B cell (primary cell): ENCODE data around the gene MS4A2. TPM values are rescaled to one million over a fixed set of nuclear protein-coding genes. Genes with fewer than 3 reads are reported as not detected.

Source experiments
- ATAC-seq: fragments of 200-7000 bp; cut with Tn5 transposase; one replicate; pipeline ENCODE4 v1.10.0; 2021; ENCODE audit warnings: low read depth, mild to moderate bottlenecking, moderate number of reproducible peaks, moderate library complexity
- CTCF ChIA-PET: fragments of 350-600 bp; sonication (Branson Sonifier 250); formaldehyde crosslinking; loops from one replicate; lab custom pipeline; 2021; ENCODE audit warnings: antibody characterized with exemption, inconsistent platforms; lab: Charles Lee
- POLR2A ChIA-PET: fragments of 350-600 bp; sonication (Branson Sonifier 250); formaldehyde crosslinking; loops from one replicate; lab custom pipeline; 2021; ENCODE audit warnings: antibody characterized with exemption; lab: Charles Lee
- DNase-seq: peaks from one replicate; pipeline ENCODE4 v3.0.0; 2013
- H2AFZ ChIP-seq: 2 replicates; pipeline ENCODE4 v1.6.1; 2012; ENCODE audit warnings: mild to moderate bottlenecking, low read depth, low read length; ENCODE audit not compliant: insufficient read depth, poor library complexity, severe bottlenecking
- H3K27ac ChIP-seq, 2 donors: 1 replicate in 1 of 2; 2 replicates in 1 of 2; pipeline ENCODE4 v1.5.1; 2012 to 2013; ENCODE audit warnings: low read length in 2 of 2, mild to moderate bottlenecking in 2 of 2, moderate library complexity in 1 of 2
- H3K27me3 ChIP-seq, 4 experiments: fragments of 200-600 bp in 1 of 4; sonication (generic) in 1 of 4; replicated peaks in 1 of 4; 1 replicate in 2 of 4; 2 replicates in 2 of 4; pipeline versions ENCODE4 v1.6.1 to v1.7.0; 2013 to 2016; ENCODE audit warnings: low read length in 3 of 4, mild to moderate bottlenecking in 2 of 4, mixed read lengths in 1 of 4, moderate library complexity in 1 of 4; ENCODE audit not compliant: insufficient read depth in 4 of 4, control insufficient read depth in 3 of 4; ENCODE audit errors: control extremely low read depth in 1 of 4
- H3K36me3 ChIP-seq, 2 experiments: replicated peaks in 1 of 2; 1 replicate in 1 of 2; 2 replicates in 1 of 2; pipeline versions ENCODE4 v1.6.1 to v1.7.1; 2013; ENCODE audit warnings: low read length in 1 of 2; ENCODE audit not compliant: insufficient read depth in 2 of 2, control insufficient read depth in 1 of 2; ENCODE audit errors: control extremely low read depth in 1 of 2, extremely low read depth in 1 of 2
- H3K4me1 ChIP-seq, 2 donors: fragments of 200-600 bp in 1 of 2; sonication (generic) in 1 of 2; 1 replicate in 1 of 2; 2 replicates in 1 of 2; pipeline versions ENCODE4 v1.5.1 to v1.6.1; 2013 to 2017; ENCODE audit warnings: low read length in 2 of 2; ENCODE audit not compliant: control insufficient read depth in 2 of 2, insufficient read depth in 2 of 2
- H3K4me2 ChIP-seq: replicated peaks from 2 replicates; pipeline ENCODE3; 2012; ENCODE audit warnings: mild to moderate bottlenecking, low read depth, low read length; ENCODE audit not compliant: poor library complexity, severe bottlenecking
- H3K4me3 ChIP-seq, 5 experiments: fragments of 200-600 bp in 1 of 5; sonication (generic) in 1 of 5; 1 replicate in 3 of 5; 2 replicates in 2 of 5; pipeline versions ENCODE4 v1.5.1 to v1.7.0; 2011 to 2016; ENCODE audit warnings: low read length in 4 of 5, mild to moderate bottlenecking in 4 of 5, low read depth in 2 of 5, control low read depth in 1 of 5, moderate library complexity in 1 of 5; ENCODE audit not compliant: insufficient read depth in 1 of 5; ENCODE audit errors: control extremely low read depth in 1 of 5, extremely low read depth in 1 of 5
- H3K79me2 ChIP-seq: fragments of 200-600 bp; sonication (generic); one replicate; pipeline ENCODE4 v1.6.0; 2016; ENCODE audit warnings: low read length; ENCODE audit not compliant: control insufficient read depth, insufficient read depth
- H3K9ac ChIP-seq: fragments of 200-600 bp; sonication (generic); 2 replicates; pipeline ENCODE4 v1.6.1; 2017; ENCODE audit warnings: mild to moderate bottlenecking, low read length, moderate library complexity
- H3K9me3 ChIP-seq, 3 donors: one replicate each; pipeline versions ENCODE4 v1.6.1 to v1.7.1; 2013; ENCODE audit warnings: low read length in 2 of 3; ENCODE audit not compliant: control insufficient read depth in 2 of 3, insufficient read depth in 1 of 3; ENCODE audit errors: control extremely low read depth in 1 of 3
- H4K20me1 ChIP-seq: 2 replicates; pipeline ENCODE4 v1.6.0; 2012; ENCODE audit warnings: mild to moderate bottlenecking, low read length; ENCODE audit not compliant: insufficient read depth, control insufficient read depth, poor library complexity, severe bottlenecking
- H3K27ac Mint-ChIP-seq: one replicate; pipeline ENCODE4 v1.8.0; 2021; ENCODE audit warnings: mixed read lengths
- H3K27me3 Mint-ChIP-seq: one replicate; pipeline ENCODE4 v1.8.0; 2021; ENCODE audit warnings: mixed read lengths
- H3K4me1 Mint-ChIP-seq: one replicate; pipeline ENCODE4 v1.8.0; 2021; ENCODE audit warnings: mixed read lengths
- H3K4me3 Mint-ChIP-seq: one replicate; pipeline ENCODE4 v1.8.0; 2021; ENCODE audit warnings: mixed read lengths
- H3K9me3 Mint-ChIP-seq: one replicate; pipeline ENCODE4 v1.8.0; 2022; ENCODE audit warnings: mixed read lengths; ENCODE audit not compliant: insufficient read depth
- CTCF ChIP-seq: fragments of 200-600 bp; IDR thresholded peaks from one replicate; pipeline ENCODE4 v1.8.0; 2022; ENCODE audit warnings: antibody characterized with exemption, mild to moderate bottlenecking
- EZH2 ChIP-seq: IDR thresholded peaks from 2 replicates; pipeline ENCODE4 v1.6.1; 2012; ENCODE audit warnings: borderline replicate concordance, low read depth, mild to moderate bottlenecking, moderate library complexity, low read length; ENCODE audit not compliant: insufficient read depth, poor library complexity, severe bottlenecking
- WGBS: methylation state at CpG from one replicate; pipeline ENCODE4 v1.1.5; 2013; ENCODE audit warnings: missing lambda C conversion rate; ENCODE audit not compliant: insufficient coverage; 5-methylcytosine and 5-hydroxymethylcytosine counted together
- intact Hi-C: fragments of 100-400 bp; cut with micrococcal nuclease; formaldehyde crosslinking; loops from one replicate; pipeline ENCODE4 v1.10.0; 2022
- polyA plus RNA-seq: library from polyadenylated mRNA; depleted of rRNA; stranded (reverse); fragments of >200 nt; gene quantifications from 2 replicates; pipeline ENCODE4 v1.2.3, GENCODE V29; 2012
- total RNA-seq, 2 donors: library from RNA; stranded (reverse); fragments of 120-200 nt in 1 of 2; gene quantifications; 1 replicate in 1 of 2; 2 replicates in 1 of 2; pipeline versions ENCODE4 v1.2.3 to v1.2.4, GENCODE V29; 2013 to 2022

The MS4A2 gene
- total and polyA plus RNA-seq, 2 donors (not counting 1 experiment from before 2014, with no cell fraction given), result not detected

- no peak overlapping the region for H3K9ac ChIP-seq
- WGBS, result no CpG with 5 or more reads among the region's 1 CpG
- H3K36me3 ChIP-seq, result no peaks in the 10 kb centered on the region
- H2AFZ ChIP-seq, result no peak overlapping the region
- H3K9me3 ChIP-seq, result no peaks in the 10 kb centered on the region
- TF ChIP-seq CTCF, result no peak
- no peak for TF ChIP-seq EZH2
- no peaks in the 10 kb centered on the region for H3K9me3 Mint-ChIP-seq
- ATAC-seq (no peak), DNase-seq (no peak)
- ChIA-PET CTCF (no interaction called here), POLR2A (no interaction called here)
- H3K4me2 ChIP-seq, result no peak overlapping the region
- no peak overlapping the region for H3K27ac Mint-ChIP-seq
- no peaks in the 10 kb centered on the region for H4K20me1 ChIP-seq
- H3K79me2 ChIP-seq, result no peaks in the 10 kb centered on the region
- H3K27ac ChIP-seq, result no peak overlapping the region
- peaks cover 3% of the 10 kb centered on the region for H3K4me1 Mint-ChIP-seq
- no peaks in the 10 kb centered on the region for H3K4me1 ChIP-seq
- H3K4me3 Mint-ChIP-seq, result no peak overlapping the region
- peaks cover 47% of the 10 kb centered on the region for H3K27me3 Mint-ChIP-seq
- intact Hi-C loops, result no loop called here
- H3K27me3 ChIP-seq, result peaks cover 0 to 9% (median 1%) of the 10 kb centered on the region in 4 experiments
- no peak overlapping the region for H3K4me3 ChIP-seq
Observed at GRCh38 chr11:60087239-60087638, 1.2 kb upstream of the MS4A2 start.

- no peak overlapping the region for H3K4me3 ChIP-seq
- intact Hi-C loops, result no loop called here
- Mint-ChIP-seq H3K4me1 (peaks cover 2% of the 10 kb centered on the region), H3K4me3 (no peak overlapping the region), H3K27me3 (peaks cover 8% of the 10 kb centered on the region), H3K9me3 (no peaks in the 10 kb centered on the region), H3K27ac (no peak overlapping the region)
- H3K79me2 ChIP-seq, result no peaks in the 10 kb centered on the region
- WGBS, result no CpG with 5 or more reads among the region's 4 CpGs
- no peaks in the 10 kb centered on the region for H3K36me3 ChIP-seq
- DNase-seq (no peak), ATAC-seq (no peak)
- no peaks in the 10 kb centered on the region for H3K4me1 ChIP-seq
- no peak overlapping the region for H3K9ac ChIP-seq
- TF ChIP-seq EZH2 (no peak), CTCF (no peak)
- H2AFZ ChIP-seq, result no peak overlapping the region
- CTCF ChIA-PET, result no interaction called here
- no peaks in the 10 kb centered on the region for H3K9me3 ChIP-seq
- H3K27me3 ChIP-seq, result no peaks in the 10 kb centered on the region
- POLR2A ChIA-PET, result no interaction called here
- H4K20me1 ChIP-seq, result no peaks in the 10 kb centered on the region
- no peak overlapping the region for H3K27ac ChIP-seq
- no peak overlapping the region for H3K4me2 ChIP-seq
Observed at GRCh38 chr11:60095477-60096120, 7.1 kb downstream of the MS4A2 start.
